ENCODE data around the gene SUCLG2.

- TF ChIP-seq, protein P1, sequence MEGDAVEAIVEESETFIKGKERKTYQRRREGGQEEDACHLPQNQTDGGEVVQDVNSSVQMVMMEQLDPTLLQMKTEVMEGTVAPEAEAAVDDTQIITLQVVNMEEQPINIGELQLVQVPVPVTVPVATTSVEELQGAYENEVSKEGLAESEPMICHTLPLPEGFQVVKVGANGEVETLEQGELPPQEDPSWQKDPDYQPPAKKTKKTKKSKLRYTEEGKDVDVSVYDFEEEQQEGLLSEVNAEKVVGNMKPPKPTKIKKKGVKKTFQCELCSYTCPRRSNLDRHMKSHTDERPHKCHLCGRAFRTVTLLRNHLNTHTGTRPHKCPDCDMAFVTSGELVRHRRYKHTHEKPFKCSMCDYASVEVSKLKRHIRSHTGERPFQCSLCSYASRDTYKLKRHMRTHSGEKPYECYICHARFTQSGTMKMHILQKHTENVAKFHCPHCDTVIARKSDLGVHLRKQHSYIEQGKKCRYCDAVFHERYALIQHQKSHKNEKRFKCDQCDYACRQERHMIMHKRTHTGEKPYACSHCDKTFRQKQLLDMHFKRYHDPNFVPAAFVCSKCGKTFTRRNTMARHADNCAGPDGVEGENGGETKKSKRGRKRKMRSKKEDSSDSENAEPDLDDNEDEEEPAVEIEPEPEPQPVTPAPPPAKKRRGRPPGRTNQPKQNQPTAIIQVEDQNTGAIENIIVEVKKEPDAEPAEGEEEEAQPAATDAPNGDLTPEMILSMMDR (IDR thresholded peaks at IDR 0.05; ENCODE audit: low read depth, low read length, poor library complexity, severe bottlenecking) = no peak
- no peak for TF ChIP-seq EZH2phosphoT487 (IDR thresholded peaks at IDR 0.05; ENCODE audit: borderline replicate concordance, low read length)
Observed at GRCh38 chr3:67447393-67447792, 207.0 kb downstream of the SUCLG2 start.

All from DOHH2 (cell line).